ENCODE data around the gene PCSK7.

PCSK7 gene

GRCh38 chr11:117181586-117182550 lies 50.0 kb downstream of the PCSK7 start:
- Histone ChIP-seq H3K79me2 (ENCODE audit: insufficient read depth, low read length) (no peaks in the 10 kb centered on the region), H2AFZ (ENCODE audit: low read length) (no peak overlapping the region), H3K9me2 (replicated peaks; ENCODE audit: low read depth, low read length) (no peaks in the 10 kb centered on the region), H3K36me3 (ENCODE audit: insufficient read depth, low read length) (no peaks in the 10 kb centered on the region), H4K20me1 (ENCODE audit: insufficient read depth, low read length, poor library complexity, severe bottlenecking) (no peaks in the 10 kb centered on the region), H3K4me3 (ENCODE audit: low read length, poor library complexity, severe bottlenecking) (no peak overlapping the region), H3F3A (ENCODE audit: low read depth) (peaks cover 5% of the 10 kb centered on the region; the same call in 1 of the 2 replicates), H3K4me2 (ENCODE audit: low read depth, low read length, poor library complexity, severe bottlenecking) (no peak overlapping the region), H3K27me3 (ENCODE audit: insufficient read depth, low read length, poor library complexity, severe bottlenecking) (no peaks in the 10 kb centered on the region), H3K9ac (ENCODE audit: low read depth, low read length, poor library complexity, severe bottlenecking) (no peak overlapping the region), H3K9me3 (ENCODE audit: insufficient read depth, low read depth, low read length) (no peaks in the 10 kb centered on the region), H3K4me1 (ENCODE audit: insufficient read depth, low read length, poor library complexity, severe bottlenecking) (peaks cover 22% of the 10 kb centered on the region)
- TF ChIP-seq, protein P1, sequence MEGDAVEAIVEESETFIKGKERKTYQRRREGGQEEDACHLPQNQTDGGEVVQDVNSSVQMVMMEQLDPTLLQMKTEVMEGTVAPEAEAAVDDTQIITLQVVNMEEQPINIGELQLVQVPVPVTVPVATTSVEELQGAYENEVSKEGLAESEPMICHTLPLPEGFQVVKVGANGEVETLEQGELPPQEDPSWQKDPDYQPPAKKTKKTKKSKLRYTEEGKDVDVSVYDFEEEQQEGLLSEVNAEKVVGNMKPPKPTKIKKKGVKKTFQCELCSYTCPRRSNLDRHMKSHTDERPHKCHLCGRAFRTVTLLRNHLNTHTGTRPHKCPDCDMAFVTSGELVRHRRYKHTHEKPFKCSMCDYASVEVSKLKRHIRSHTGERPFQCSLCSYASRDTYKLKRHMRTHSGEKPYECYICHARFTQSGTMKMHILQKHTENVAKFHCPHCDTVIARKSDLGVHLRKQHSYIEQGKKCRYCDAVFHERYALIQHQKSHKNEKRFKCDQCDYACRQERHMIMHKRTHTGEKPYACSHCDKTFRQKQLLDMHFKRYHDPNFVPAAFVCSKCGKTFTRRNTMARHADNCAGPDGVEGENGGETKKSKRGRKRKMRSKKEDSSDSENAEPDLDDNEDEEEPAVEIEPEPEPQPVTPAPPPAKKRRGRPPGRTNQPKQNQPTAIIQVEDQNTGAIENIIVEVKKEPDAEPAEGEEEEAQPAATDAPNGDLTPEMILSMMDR (conservative IDR thresholded peaks at IDR 0.05; ENCODE audit: low read length): no peak
- no peak for TF ChIP-seq EZH2phosphoT487 (IDR thresholded peaks at IDR 0.05; ENCODE audit: borderline replicate concordance)

- Histone ChIP-seq H3K79me2 (ENCODE audit: insufficient read depth, low read length) (no peaks in the 10 kb centered on the region), H3K4me1 (ENCODE audit: insufficient read depth, low read length, poor library complexity, severe bottlenecking) (peaks cover 22% of the 10 kb centered on the region), H3K9me2 (replicated peaks; ENCODE audit: low read depth, low read length) (no peaks in the 10 kb centered on the region), H3K4me2 (ENCODE audit: low read depth, low read length, poor library complexity, severe bottlenecking) (peak overlapping the region; percentile 97), H3K9ac (ENCODE audit: low read depth, low read length, poor library complexity, severe bottlenecking) (peak overlapping the region; percentile 71), H3K4me3 (ENCODE audit: low read length, poor library complexity, severe bottlenecking) (peak overlapping the region; percentile 76), H4K20me1 (ENCODE audit: insufficient read depth, low read length, poor library complexity, severe bottlenecking) (no peaks in the 10 kb centered on the region), H3F3A (ENCODE audit: low read depth) (peaks cover 5% of the 10 kb centered on the region; the same call in 1 of the 2 replicates), H2AFZ (ENCODE audit: low read length) (peak overlapping the region; percentile 71), H3K9me3 (ENCODE audit: insufficient read depth, low read depth, low read length) (no peaks in the 10 kb centered on the region), H3K36me3 (ENCODE audit: insufficient read depth, low read length) (no peaks in the 10 kb centered on the region), H3K27me3 (ENCODE audit: insufficient read depth, low read length, poor library complexity, severe bottlenecking) (no peaks in the 10 kb centered on the region)
- TF ChIP-seq, protein P1 (conservative IDR thresholded peaks at IDR 0.05; ENCODE audit: low read length): peak; percentile 78
- no peak for TF ChIP-seq EZH2phosphoT487 (IDR thresholded peaks at IDR 0.05; ENCODE audit: borderline replicate concordance)
Observed at GRCh38 chr11:117180661-117181585, 51.0 kb downstream of the PCSK7 start.

DNA sequence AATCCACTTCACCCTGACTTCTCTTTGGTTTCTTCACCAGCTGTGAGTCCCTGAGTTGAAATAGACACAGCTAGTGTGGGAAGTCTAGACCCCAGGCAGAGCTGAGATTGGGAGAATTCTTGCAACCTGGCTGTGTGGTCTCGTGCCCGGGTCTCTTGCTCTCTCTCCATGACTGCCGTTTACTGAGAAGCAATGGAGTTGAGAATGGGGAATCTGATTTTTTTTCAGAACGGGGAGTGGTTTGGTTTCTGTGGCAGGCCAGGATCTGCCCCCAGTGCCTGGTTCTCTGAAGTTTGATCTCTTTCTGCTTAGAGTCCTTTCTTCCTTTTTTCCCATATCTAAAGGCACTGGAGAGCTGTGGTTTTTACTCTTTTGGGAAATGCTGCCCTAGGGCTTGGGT lies 51.9 kb downstream of the PCSK7 start:
- Histone ChIP-seq H3K4me3 (ENCODE audit: low read length, poor library complexity, severe bottlenecking) (peak overlapping the region; percentile 76), H3F3A (ENCODE audit: low read depth) (peaks cover 5% of the 10 kb centered on the region; the same call in 1 of the 2 replicates), H3K79me2 (ENCODE audit: insufficient read depth, low read length) (no peaks in the 10 kb centered on the region), H4K20me1 (ENCODE audit: insufficient read depth, low read length, poor library complexity, severe bottlenecking) (no peaks in the 10 kb centered on the region), H3K9me2 (replicated peaks; ENCODE audit: low read depth, low read length) (no peaks in the 10 kb centered on the region), H3K4me2 (ENCODE audit: low read depth, low read length, poor library complexity, severe bottlenecking) (peak overlapping the region; percentile 97), H3K9me3 (ENCODE audit: insufficient read depth, low read depth, low read length) (no peaks in the 10 kb centered on the region), H3K4me1 (ENCODE audit: insufficient read depth, low read length, poor library complexity, severe bottlenecking) (peaks cover 22% of the 10 kb centered on the region), H2AFZ (ENCODE audit: low read length) (no peak overlapping the region), H3K36me3 (ENCODE audit: insufficient read depth, low read length) (no peaks in the 10 kb centered on the region), H3K9ac (ENCODE audit: low read depth, low read length, poor library complexity, severe bottlenecking) (peak overlapping the region; percentile 71), H3K27me3 (ENCODE audit: insufficient read depth, low read length, poor library complexity, severe bottlenecking) (no peaks in the 10 kb centered on the region)
- TF ChIP-seq, protein P1 (conservative IDR thresholded peaks at IDR 0.05; ENCODE audit: low read length): no peak
- TF ChIP-seq EZH2phosphoT487 (IDR thresholded peaks at IDR 0.05; ENCODE audit: borderline replicate concordance): no peak

Measured in Loucy (cell line).